ENCODE results near the gene CHAD. TPM values are rescaled to one million over a fixed set of nuclear protein-coding genes. Genes with fewer than 3 reads are reported as not detected.
A peak's percentile ranks its signal among the peaks of the same experiment; 100 is the strongest.

CHAD gene
- total RNA-seq, 2 experiments from 2014 or later: not detected

- TF ChIP-seq, protein P1, sequence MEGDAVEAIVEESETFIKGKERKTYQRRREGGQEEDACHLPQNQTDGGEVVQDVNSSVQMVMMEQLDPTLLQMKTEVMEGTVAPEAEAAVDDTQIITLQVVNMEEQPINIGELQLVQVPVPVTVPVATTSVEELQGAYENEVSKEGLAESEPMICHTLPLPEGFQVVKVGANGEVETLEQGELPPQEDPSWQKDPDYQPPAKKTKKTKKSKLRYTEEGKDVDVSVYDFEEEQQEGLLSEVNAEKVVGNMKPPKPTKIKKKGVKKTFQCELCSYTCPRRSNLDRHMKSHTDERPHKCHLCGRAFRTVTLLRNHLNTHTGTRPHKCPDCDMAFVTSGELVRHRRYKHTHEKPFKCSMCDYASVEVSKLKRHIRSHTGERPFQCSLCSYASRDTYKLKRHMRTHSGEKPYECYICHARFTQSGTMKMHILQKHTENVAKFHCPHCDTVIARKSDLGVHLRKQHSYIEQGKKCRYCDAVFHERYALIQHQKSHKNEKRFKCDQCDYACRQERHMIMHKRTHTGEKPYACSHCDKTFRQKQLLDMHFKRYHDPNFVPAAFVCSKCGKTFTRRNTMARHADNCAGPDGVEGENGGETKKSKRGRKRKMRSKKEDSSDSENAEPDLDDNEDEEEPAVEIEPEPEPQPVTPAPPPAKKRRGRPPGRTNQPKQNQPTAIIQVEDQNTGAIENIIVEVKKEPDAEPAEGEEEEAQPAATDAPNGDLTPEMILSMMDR (IDR thresholded peaks at IDR 0.05): no peak
- no peaks in the 10 kb centered on the region for H3K36me3 ChIP-seq (ENCODE audit: insufficient read depth, low read length)
- H3K9me3 ChIP-seq (ENCODE audit: control insufficient read depth in 1 of 2, insufficient read depth in 1 of 2, low read length in 2 of 2): peaks cover 0 to 4% of the 10 kb centered on the region in 2 experiments
- no peak for DNase-seq
- no peaks in the 10 kb centered on the region for H3K27me3 ChIP-seq (ENCODE audit: control insufficient read depth in 1 of 2, insufficient read depth in 2 of 2, low read length in 2 of 2)
- Mint-ChIP-seq H3K4me3 (peak overlapping the region; percentile 43), H3K27ac (no peak overlapping the region), H3K36me3 (ENCODE audit: low read depth) (peaks cover 5% of the 10 kb centered on the region), H3K4me1 (ENCODE audit: low read depth) (peaks cover 45% of the 10 kb centered on the region), H3K9me3 (no peaks in the 10 kb centered on the region), H3K27me3 (no peaks in the 10 kb centered on the region)
- intact Hi-C loops (cut with DNase I, micrococcal nuclease): loop anchor here in 1 of 2 experiments (2.0 to 5.0 kb wide), 2 partner anchors 26 to 133 kb away; no protein-coding TSS in a partner anchor
- no peak overlapping the region for H3K4me3 ChIP-seq (ENCODE audit: low read length)
- no peak overlapping the region for H3K27ac ChIP-seq (ENCODE audit: low read depth in 1 of 2, low read length in 2 of 2)
- ChIA-PET POLR2A (interaction anchor here (3.0 kb wide), 1 partner anchor 27 kb away, joined by 21 read pairs; the partner anchor contains the start of gene LRRC59), CTCF (interaction anchor here (0.9 to 1.4 kb wide), 2 partner anchors 8 to 27 kb away, joined by 3 to 5 read pairs; partner anchors contain the start of gene LRRC59)
- H3K4me1 ChIP-seq (ENCODE audit: insufficient read depth, low read length): peaks cover 42% of the 10 kb centered on the region
- no peak for ATAC-seq (ENCODE audit: poor library complexity)
These were observed 44.3 kb downstream of the CHAD start for GRCh38 chr17:50424246-50424995.

GRCh38 chr17:50423553-50424159 lies 45.0 kb downstream of the CHAD start:
- intact Hi-C loops (cut with DNase I, micrococcal nuclease): loop anchor here in 1 of 2 experiments (2.0 to 5.0 kb wide), 2 partner anchors 25 to 134 kb away; no protein-coding TSS in a partner anchor

GRCh38 chr17:50422738-50423137 lies 45.9 kb downstream of the CHAD start:
- H3K4me1 ChIP-seq (ENCODE audit: insufficient read depth, low read length): peaks cover 39% of the 10 kb centered on the region
- TF ChIP-seq, protein P1 (IDR thresholded peaks at IDR 0.05): no peak
- H3K27me3 Mint-ChIP-seq: no peaks in the 10 kb centered on the region
- H3K9me3 ChIP-seq (ENCODE audit: control insufficient read depth in 1 of 2, insufficient read depth in 1 of 2, low read length in 2 of 2): peaks cover 4% of the 10 kb centered on the region in 2 experiments
- H3K9me3 Mint-ChIP-seq: peaks cover 2% of the 10 kb centered on the region
- H3K27ac Mint-ChIP-seq: peak overlapping the region; percentile 12
- ChIA-PET POLR2A (no interaction called here), CTCF (no interaction called here)
- H3K36me3 ChIP-seq (ENCODE audit: insufficient read depth, low read length): no peaks in the 10 kb centered on the region
- no peaks in the 10 kb centered on the region for H3K27me3 ChIP-seq (ENCODE audit: control insufficient read depth in 1 of 2, insufficient read depth in 2 of 2, low read length in 2 of 2)
- no peak for DNase-seq
- peaks cover 5% of the 10 kb centered on the region for H3K36me3 Mint-ChIP-seq (ENCODE audit: low read depth)
- H3K4me3 ChIP-seq (ENCODE audit: low read length): no peak overlapping the region
- peaks cover 42% of the 10 kb centered on the region for H3K4me1 Mint-ChIP-seq (ENCODE audit: low read depth)
- ATAC-seq (ENCODE audit: poor library complexity): no peak
- no peak overlapping the region for H3K4me3 Mint-ChIP-seq
- H3K27ac ChIP-seq (ENCODE audit: low read depth in 1 of 2, low read length in 2 of 2): no peak overlapping the region
- intact Hi-C loops (cut with DNase I, micrococcal nuclease): loop anchor here in 1 of 2 experiments (5.0 kb wide), 1 partner anchor 135 kb away; no protein-coding TSS in a partner anchor

More at GRCh38 chr17:50423553-50424159, 45.0 kb downstream of the CHAD start:
- peaks cover 42% of the 10 kb centered on the region for H3K4me1 ChIP-seq (ENCODE audit: insufficient read depth, low read length)
- ATAC-seq (ENCODE audit: poor library complexity) (no peak), DNase-seq (peak in 2 of 14 experiments; percentile 46 to 53)
- ChIA-PET POLR2A (no interaction called here), CTCF (no interaction called here)
- Mint-ChIP-seq H3K27me3 (no peaks in the 10 kb centered on the region), H3K4me3 (peak overlapping the region; percentile 43), H3K4me1 (ENCODE audit: low read depth) (peaks cover 45% of the 10 kb centered on the region), H3K36me3 (ENCODE audit: low read depth) (peaks cover 5% of the 10 kb centered on the region), H3K27ac (no peak overlapping the region), H3K9me3 (peaks cover 2% of the 10 kb centered on the region)
- no peaks in the 10 kb centered on the region for H3K27me3 ChIP-seq (ENCODE audit: control insufficient read depth in 1 of 2, insufficient read depth in 2 of 2, low read length in 2 of 2)
- H3K4me3 ChIP-seq (ENCODE audit: low read length): no peak overlapping the region
- TF ChIP-seq, protein P1 (IDR thresholded peaks at IDR 0.05): no peak
- no peak overlapping the region for H3K27ac ChIP-seq (ENCODE audit: low read depth in 1 of 2, low read length in 2 of 2)
- H3K36me3 ChIP-seq (ENCODE audit: insufficient read depth, low read length): no peaks in the 10 kb centered on the region
- H3K9me3 ChIP-seq (ENCODE audit: control insufficient read depth in 1 of 2, insufficient read depth in 1 of 2, low read length in 2 of 2): peaks cover 4% of the 10 kb centered on the region in 2 experiments

Data from CD4-positive, alpha-beta T cell (primary cell).